H1 (cell line): ENCODE data around the gene CSNK1G2.

ENCODE experiments used
- CHD2 ChIP-seq: IDR thresholded peaks from 2 replicates; pipeline ENCODE4 v1.6.1; 2012; ENCODE audit warnings: low read length, improper control_type of control experiment
- EP300 ChIP-seq, 2 experiments: IDR thresholded peaks; 1 replicate in 1 of 2; 2 replicates in 1 of 2; pipeline ENCODE4 v1.6.1; 2011 to 2012; ENCODE audit warnings: low read depth in 2 of 2, low read length in 2 of 2, mild to moderate bottlenecking in 2 of 2, borderline replicate concordance in 1 of 2, inconsistent platforms in 1 of 2, moderate library complexity in 1 of 2
- PHF8 ChIP-seq: fragments of 200-600 bp; sonication (generic); conservative IDR thresholded peaks from 2 replicates; pipeline ENCODE4 v1.7.1; 2012; ENCODE audit warnings: low read depth, mild to moderate bottlenecking, inconsistent platforms, low read length, moderate library complexity
- POLR2A ChIP-seq, 2 experiments: IDR thresholded peaks; 1 replicate in 1 of 2; 2 replicates in 1 of 2; pipeline ENCODE4 v1.6.1; 2011; ENCODE audit warnings: low read depth in 2 of 2, low read length in 2 of 2, mild to moderate bottlenecking in 2 of 2; ENCODE audit errors: control extremely low read depth in 1 of 2
- POLR2AphosphoS5 ChIP-seq: IDR thresholded peaks from 2 replicates; pipeline ENCODE4 v1.6.1; 2011; ENCODE audit warnings: low read depth, low read length
- RBBP5 ChIP-seq: IDR thresholded peaks from 2 replicates; pipeline ENCODE4 v1.7.1; 2012; ENCODE audit warnings: low read depth, mild to moderate bottlenecking, inconsistent platforms, low read length, moderate library complexity, borderline replicate concordance
- SP2 ChIP-seq: IDR thresholded peaks from 2 replicates; pipeline ENCODE4 v1.6.1; 2012; ENCODE audit warnings: mild to moderate bottlenecking, low read length, inconsistent platforms
- TEAD4 ChIP-seq: IDR thresholded peaks from 2 replicates; pipeline ENCODE4 v1.6.1; 2012; ENCODE audit warnings: low read depth, low read length, inconsistent platforms, mixed read lengths
- TF ChIP-seq, protein P1 (sequence below), 3 experiments: IDR thresholded peaks; 1 replicate in 2 of 3; 2 replicates in 1 of 3; pipeline versions ENCODE4 v1.5.1 to v1.6.1; 2011; ENCODE audit warnings: low read length in 3 of 3, mild to moderate bottlenecking in 3 of 3, inconsistent platforms in 2 of 3, low read depth in 1 of 3, moderate library complexity in 1 of 3; ENCODE audit not compliant: insufficient read depth in 1 of 3; ENCODE audit errors: control extremely low read depth in 1 of 3

DNA sequence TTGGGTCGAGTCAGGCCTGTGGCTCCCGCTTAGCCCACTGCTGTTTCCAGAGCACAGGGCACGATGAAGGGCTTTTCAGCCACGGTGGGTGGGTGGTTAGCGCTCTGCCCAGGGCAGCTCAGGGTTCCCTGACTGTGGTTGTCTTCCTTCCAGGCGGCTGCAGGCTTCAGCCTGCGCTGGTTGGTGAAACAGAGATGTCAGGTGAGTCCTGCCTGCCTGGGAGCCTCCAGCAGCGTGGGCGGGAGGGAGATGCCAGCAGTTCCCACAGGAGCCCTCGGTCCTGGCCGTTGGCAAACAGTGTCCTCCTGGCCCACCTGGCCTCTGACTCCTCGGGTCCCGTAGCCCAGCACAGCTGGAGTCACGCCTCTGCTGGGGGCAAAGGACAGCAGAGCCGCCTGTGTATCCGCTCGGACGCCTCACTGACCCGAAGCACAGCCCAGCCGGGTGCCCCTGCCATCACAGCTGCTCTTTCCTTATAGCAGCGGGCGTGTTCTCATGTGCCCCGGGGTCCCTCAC lies 26.1 kb upstream of the CSNK1G2 start:
- TF ChIP-seq, protein P1, sequence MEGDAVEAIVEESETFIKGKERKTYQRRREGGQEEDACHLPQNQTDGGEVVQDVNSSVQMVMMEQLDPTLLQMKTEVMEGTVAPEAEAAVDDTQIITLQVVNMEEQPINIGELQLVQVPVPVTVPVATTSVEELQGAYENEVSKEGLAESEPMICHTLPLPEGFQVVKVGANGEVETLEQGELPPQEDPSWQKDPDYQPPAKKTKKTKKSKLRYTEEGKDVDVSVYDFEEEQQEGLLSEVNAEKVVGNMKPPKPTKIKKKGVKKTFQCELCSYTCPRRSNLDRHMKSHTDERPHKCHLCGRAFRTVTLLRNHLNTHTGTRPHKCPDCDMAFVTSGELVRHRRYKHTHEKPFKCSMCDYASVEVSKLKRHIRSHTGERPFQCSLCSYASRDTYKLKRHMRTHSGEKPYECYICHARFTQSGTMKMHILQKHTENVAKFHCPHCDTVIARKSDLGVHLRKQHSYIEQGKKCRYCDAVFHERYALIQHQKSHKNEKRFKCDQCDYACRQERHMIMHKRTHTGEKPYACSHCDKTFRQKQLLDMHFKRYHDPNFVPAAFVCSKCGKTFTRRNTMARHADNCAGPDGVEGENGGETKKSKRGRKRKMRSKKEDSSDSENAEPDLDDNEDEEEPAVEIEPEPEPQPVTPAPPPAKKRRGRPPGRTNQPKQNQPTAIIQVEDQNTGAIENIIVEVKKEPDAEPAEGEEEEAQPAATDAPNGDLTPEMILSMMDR (IDR thresholded peaks at IDR 0.05; ENCODE audit: control extremely low read depth in 1 of 3, insufficient read depth in 1 of 3, low read depth in 1 of 3, low read length in 3 of 3): no peak
- no peak for TF ChIP-seq SP2
- TF ChIP-seq CHD2: no peak
- no peak for TF ChIP-seq EP300 (IDR thresholded peaks at IDR 0.05; ENCODE audit: borderline replicate concordance in 1 of 2, low read depth in 2 of 2, low read length in 2 of 2)
- peak; percentile 27; the same call in 1 of the 2 replicates for TF ChIP-seq POLR2AphosphoS5
- no peak for TF ChIP-seq RBBP5
- no peak for TF ChIP-seq POLR2A (IDR thresholded peaks at IDR 0.05; ENCODE audit: control extremely low read depth in 1 of 2, low read depth in 2 of 2, low read length in 2 of 2)
- TF ChIP-seq TEAD4: no peak
- TF ChIP-seq PHF8: no peak
